Measurements from ENCODE around the gene ITIH5.

Gene ITIH5

DNA sequence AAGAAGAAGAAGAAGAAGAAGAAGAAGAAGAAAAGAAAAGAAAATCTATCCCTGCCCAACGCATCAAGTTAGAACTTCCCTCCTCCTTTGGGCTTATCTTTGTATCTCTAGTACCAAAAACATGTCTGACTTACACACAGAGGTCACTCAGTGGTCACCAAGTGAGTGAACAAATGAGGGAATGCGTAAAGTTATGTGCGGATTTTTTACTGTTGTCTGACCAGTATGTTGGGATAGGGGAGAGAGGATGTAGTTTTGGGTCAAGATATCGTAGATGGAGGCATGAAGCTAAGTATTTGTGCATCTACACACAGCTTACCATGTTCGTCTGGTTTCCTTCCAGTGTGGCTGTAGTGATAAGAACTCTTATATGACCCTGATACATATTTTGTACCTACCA is 99.9 kb downstream of the ITIH5 start:
- TF ChIP-seq ELF4 (IDR thresholded peaks at IDR 0.05), result no peak
- no peak for TF ChIP-seq BHLHE40 (IDR thresholded peaks at IDR 0.05; ENCODE audit: borderline replicate concordance)
- TF ChIP-seq, protein P1, sequence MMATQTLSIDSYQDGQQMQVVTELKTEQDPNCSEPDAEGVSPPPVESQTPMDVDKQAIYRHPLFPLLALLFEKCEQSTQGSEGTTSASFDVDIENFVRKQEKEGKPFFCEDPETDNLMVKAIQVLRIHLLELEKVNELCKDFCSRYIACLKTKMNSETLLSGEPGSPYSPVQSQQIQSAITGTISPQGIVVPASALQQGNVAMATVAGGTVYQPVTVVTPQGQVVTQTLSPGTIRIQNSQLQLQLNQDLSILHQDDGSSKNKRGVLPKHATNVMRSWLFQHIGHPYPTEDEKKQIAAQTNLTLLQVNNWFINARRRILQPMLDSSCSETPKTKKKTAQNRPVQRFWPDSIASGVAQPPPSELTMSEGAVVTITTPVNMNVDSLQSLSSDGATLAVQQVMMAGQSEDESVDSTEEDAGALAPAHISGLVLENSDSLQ (IDR thresholded peaks at IDR 0.05), result no peak
- TF ChIP-seq ZNF384 (IDR thresholded peaks at IDR 0.05), result no peak
- no peak for TF ChIP-seq CTBP1 (IDR thresholded peaks at IDR 0.05; ENCODE audit: borderline replicate concordance)
- TF ChIP-seq NFRKB (IDR thresholded peaks at IDR 0.05), result no peak
- TF ChIP-seq TARDBP (IDR thresholded peaks at IDR 0.05), result no peak
- TF ChIP-seq LEF1 (IDR thresholded peaks at IDR 0.05; ENCODE audit: borderline replicate concordance), result no peak
- TF ChIP-seq FOXK2 (IDR thresholded peaks at IDR 0.05), result no peak
- TF ChIP-seq FOXA1 (IDR thresholded peaks at IDR 0.05), result no peak
- TF ChIP-seq HDGF (IDR thresholded peaks at IDR 0.05; ENCODE audit: borderline replicate concordance), result no peak
- no peak for TF ChIP-seq SP1 (IDR thresholded peaks at IDR 0.05)
- no peak for TF ChIP-seq SUZ12 (IDR thresholded peaks at IDR 0.05)
- TF ChIP-seq ARNT (IDR thresholded peaks at IDR 0.05), result no peak
- no peak for TF ChIP-seq FOXM1 (IDR thresholded peaks at IDR 0.05; ENCODE audit: borderline replicate concordance)
- no peak for TF ChIP-seq L3MBTL2 (conservative IDR thresholded peaks at IDR 0.05)
- no peak for DNase-seq (ENCODE audit: extremely low spot score)
- ChIA-PET POLR2A (no interaction called here), CTCF (no interaction called here)

DNA sequence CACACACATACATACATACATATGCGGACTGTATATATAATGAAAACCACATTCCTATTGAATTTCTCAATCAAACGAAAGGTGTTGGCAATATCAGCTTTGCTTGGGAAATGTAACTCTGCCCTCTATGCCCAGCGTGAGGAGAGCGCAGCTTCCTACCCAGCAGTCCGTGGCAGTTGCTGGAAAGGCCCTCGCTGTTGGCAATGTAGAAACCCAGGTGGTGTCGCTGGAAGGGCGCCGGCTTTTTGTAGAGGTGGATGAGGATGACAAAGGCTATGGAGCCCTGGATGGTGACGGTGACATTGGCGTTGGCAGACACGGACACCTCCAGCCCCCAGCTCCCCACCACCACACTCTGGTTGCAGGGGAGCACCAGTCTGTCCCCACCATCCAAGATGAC is 100.9 kb downstream of the ITIH5 start:
- no peak for DNase-seq (ENCODE audit: extremely low spot score)
- CTCF ChIA-PET, result no interaction called here
- POLR2A ChIA-PET, result no interaction called here
- TF ChIP-seq LEF1 (IDR thresholded peaks at IDR 0.05; ENCODE audit: borderline replicate concordance), result no peak
- no peak for TF ChIP-seq HDGF (IDR thresholded peaks at IDR 0.05; ENCODE audit: borderline replicate concordance)
- no peak for TF ChIP-seq TARDBP (IDR thresholded peaks at IDR 0.05)
- TF ChIP-seq FOXA1 (IDR thresholded peaks at IDR 0.05), result no peak
- no peak for TF ChIP-seq ELF4 (IDR thresholded peaks at IDR 0.05)
- no peak for TF ChIP-seq SUZ12 (IDR thresholded peaks at IDR 0.05)
- no peak for TF ChIP-seq L3MBTL2 (conservative IDR thresholded peaks at IDR 0.05)
- TF ChIP-seq NFRKB (IDR thresholded peaks at IDR 0.05), result no peak
- TF ChIP-seq SP1 (IDR thresholded peaks at IDR 0.05), result no peak
- TF ChIP-seq ZNF384 (IDR thresholded peaks at IDR 0.05), result no peak
- TF ChIP-seq, protein P1 (IDR thresholded peaks at IDR 0.05), result no peak
- no peak for TF ChIP-seq ARNT (IDR thresholded peaks at IDR 0.05)
- TF ChIP-seq FOXK2 (IDR thresholded peaks at IDR 0.05), result no peak
- TF ChIP-seq CTBP1 (IDR thresholded peaks at IDR 0.05; ENCODE audit: borderline replicate concordance), result no peak
- TF ChIP-seq FOXM1 (IDR thresholded peaks at IDR 0.05; ENCODE audit: borderline replicate concordance), result no peak
- TF ChIP-seq BHLHE40 (IDR thresholded peaks at IDR 0.05; ENCODE audit: borderline replicate concordance), result no peak

DNA sequence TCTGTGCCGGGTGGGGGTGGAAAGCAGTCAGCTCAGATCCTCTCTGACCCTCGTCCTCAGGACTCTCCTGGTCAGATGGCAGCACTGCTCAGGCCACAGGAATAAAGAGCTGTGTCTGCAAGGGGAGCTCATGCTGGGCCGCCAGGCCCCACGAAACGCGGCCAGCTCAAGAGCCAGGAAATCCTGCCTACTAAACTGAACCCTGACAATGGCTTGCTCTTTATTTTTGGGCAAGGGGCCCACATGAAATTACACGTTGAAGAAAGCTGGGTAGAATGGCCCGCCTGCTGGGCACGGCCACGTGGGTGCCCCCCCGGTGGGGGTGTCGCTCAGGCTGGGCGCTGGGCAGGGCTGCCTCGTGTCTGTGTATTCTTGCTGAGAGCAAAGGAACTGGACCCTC is 103.0 kb downstream of the ITIH5 start:
- ChIA-PET POLR2A (no interaction called here), CTCF (no interaction called here)
- TF ChIP-seq CTBP1 (IDR thresholded peaks at IDR 0.05; ENCODE audit: borderline replicate concordance) (no peak), NFRKB (IDR thresholded peaks at IDR 0.05) (no peak), FOXK2 (IDR thresholded peaks at IDR 0.05) (no peak), LEF1 (IDR thresholded peaks at IDR 0.05; ENCODE audit: borderline replicate concordance) (no peak), FOXM1 (IDR thresholded peaks at IDR 0.05; ENCODE audit: borderline replicate concordance) (no peak), BHLHE40 (IDR thresholded peaks at IDR 0.05; ENCODE audit: borderline replicate concordance) (no peak), ARNT (IDR thresholded peaks at IDR 0.05) (no peak), HDGF (IDR thresholded peaks at IDR 0.05; ENCODE audit: borderline replicate concordance) (no peak), L3MBTL2 (conservative IDR thresholded peaks at IDR 0.05) (no peak), ELF4 (IDR thresholded peaks at IDR 0.05) (no peak), TARDBP (IDR thresholded peaks at IDR 0.05) (no peak), SUZ12 (IDR thresholded peaks at IDR 0.05) (no peak), FOXA1 (IDR thresholded peaks at IDR 0.05) (no peak), SP1 (IDR thresholded peaks at IDR 0.05) (no peak), ZNF384 (IDR thresholded peaks at IDR 0.05) (no peak)
- TF ChIP-seq, protein P1 (IDR thresholded peaks at IDR 0.05), result no peak
- no peak for DNase-seq (ENCODE audit: extremely low spot score)

DNA sequence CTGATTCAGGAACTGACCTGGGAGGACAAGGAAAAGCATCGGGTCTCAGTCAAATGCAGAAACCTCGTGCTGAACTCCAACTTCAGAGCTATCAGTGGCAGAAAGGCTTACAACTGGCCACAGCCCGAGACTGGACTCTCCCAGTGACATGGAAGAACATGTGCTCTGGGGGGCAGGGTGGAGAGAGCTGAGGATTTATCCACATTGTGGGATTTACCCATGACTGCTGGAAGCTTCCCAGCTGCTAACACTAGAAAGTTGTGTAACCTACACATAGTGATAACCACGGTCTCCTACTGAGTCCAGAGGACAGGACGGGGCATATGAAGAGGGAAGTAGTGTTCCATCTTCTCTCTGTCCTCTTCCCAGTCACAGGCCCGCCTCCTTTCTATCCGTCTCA is 103.4 kb downstream of the ITIH5 start:
- CTCF ChIA-PET, result no interaction called here
- no peak for TF ChIP-seq NFRKB (IDR thresholded peaks at IDR 0.05)
- TF ChIP-seq ZNF384 (IDR thresholded peaks at IDR 0.05), result no peak
- TF ChIP-seq, protein P1 (IDR thresholded peaks at IDR 0.05), result no peak
- no peak for TF ChIP-seq BHLHE40 (IDR thresholded peaks at IDR 0.05; ENCODE audit: borderline replicate concordance)
- TF ChIP-seq FOXM1 (IDR thresholded peaks at IDR 0.05; ENCODE audit: borderline replicate concordance), result no peak
- TF ChIP-seq LEF1 (IDR thresholded peaks at IDR 0.05; ENCODE audit: borderline replicate concordance), result no peak
- TF ChIP-seq SUZ12 (IDR thresholded peaks at IDR 0.05), result no peak
- TF ChIP-seq ARNT (IDR thresholded peaks at IDR 0.05), result no peak
- TF ChIP-seq CTBP1 (IDR thresholded peaks at IDR 0.05; ENCODE audit: borderline replicate concordance), result no peak
- TF ChIP-seq FOXA1 (IDR thresholded peaks at IDR 0.05), result no peak
- no peak for TF ChIP-seq ELF4 (IDR thresholded peaks at IDR 0.05)
- TF ChIP-seq L3MBTL2 (conservative IDR thresholded peaks at IDR 0.05), result no peak
- TF ChIP-seq SP1 (IDR thresholded peaks at IDR 0.05), result no peak
- no peak for TF ChIP-seq TARDBP (IDR thresholded peaks at IDR 0.05)
- TF ChIP-seq HDGF (IDR thresholded peaks at IDR 0.05; ENCODE audit: borderline replicate concordance), result no peak
- TF ChIP-seq FOXK2 (IDR thresholded peaks at IDR 0.05), result no peak
- POLR2A ChIA-PET, result no interaction called here
- DNase-seq (ENCODE audit: extremely low spot score), result no peak

DNA sequence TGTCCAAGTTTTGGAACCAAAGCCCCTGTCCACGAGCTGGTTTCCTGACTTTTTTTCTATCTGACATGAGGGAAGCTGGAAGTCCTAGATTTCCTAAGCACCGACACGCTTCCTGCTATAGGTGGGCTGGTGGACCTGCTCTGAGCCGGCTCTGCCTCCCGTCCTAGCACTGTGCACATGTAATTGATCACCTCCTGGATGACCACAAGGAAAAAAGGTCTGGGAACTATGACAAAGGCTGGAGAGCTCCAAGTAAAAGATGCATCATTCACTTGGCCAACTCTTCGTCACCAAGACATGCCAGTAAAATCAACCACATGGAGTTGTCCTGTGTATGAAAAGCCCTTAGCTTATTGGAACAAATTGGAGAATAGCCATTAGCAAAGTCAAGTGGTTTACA is 104.8 kb downstream of the ITIH5 start:
- POLR2A ChIA-PET, result no interaction called here
- TF ChIP-seq SUZ12 (IDR thresholded peaks at IDR 0.05), result no peak
- TF ChIP-seq SP1 (IDR thresholded peaks at IDR 0.05), result no peak
- no peak for DNase-seq (ENCODE audit: extremely low spot score)
- CTCF ChIA-PET, result interaction anchor here (0.6 kb wide), 1 partner anchor 35 kb away, joined by 3 read pairs; no protein-coding TSS in a partner anchor

All from HEK293T (cell line).